ENCODE data around the gene SRSF9. TPM values are rescaled to one million over a fixed set of nuclear protein-coding genes. Genes with fewer than 3 reads are reported as not detected.
A peak's percentile ranks its signal among the peaks of the same experiment; 100 is the strongest.
"Not testable (repeated sequence)": the region's sequence is repeated elsewhere in the genome, so short reads cannot be mapped to it uniquely, and the experiment has no call there.

The SRSF9 gene
- total RNA-seq, 1 experiment from 2014 or later: 231 TPM

DNA sequence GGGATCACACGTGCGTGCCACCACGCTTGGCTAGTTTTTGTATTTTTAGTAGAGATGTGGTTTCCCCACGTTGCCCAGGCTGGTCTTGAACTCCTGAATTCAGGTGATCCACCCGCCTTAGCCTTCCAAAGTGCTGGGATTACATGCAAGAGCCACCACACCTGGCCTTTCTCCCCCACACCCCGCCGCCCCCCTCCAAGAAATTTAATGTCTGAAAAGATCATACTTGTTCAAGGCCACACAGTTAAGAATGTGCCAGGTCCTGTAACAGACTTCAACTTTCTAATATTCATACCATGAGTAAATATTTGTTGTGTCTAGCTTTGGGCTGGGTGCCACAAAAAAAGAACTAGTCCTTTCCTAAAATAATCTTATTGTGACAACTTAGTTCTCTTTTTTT, 14.2 kb downstream of the SRSF9 start:
- Histone ChIP-seq H2AFZ (no peak overlapping the region), H3K27ac (no peak overlapping the region), H3K4me2 (no peak overlapping the region), H3K9me3 (ENCODE audit: insufficient read depth, low read depth) (no peaks in the 10 kb centered on the region), H3K4me1 (replicated peaks; ENCODE audit: insufficient read depth) (no peaks in the 10 kb centered on the region), H3K36me3 (ENCODE audit: low read depth) (peaks cover 17% of the 10 kb centered on the region; the same call in 1 of the 2 replicates), H3F3A (ENCODE audit: insufficient read depth, low read depth) (peaks cover 65% of the 10 kb centered on the region; the same call in 1 of the 2 replicates), H3K79me2 (ENCODE audit: low read depth) (peaks cover 13% of the 10 kb centered on the region), H3K4me3 (no peak overlapping the region), H3K9me2 (ENCODE audit: insufficient read depth) (no peaks in the 10 kb centered on the region), H4K20me1 (ENCODE audit: insufficient read depth) (peaks cover 47% of the 10 kb centered on the region), H3K27me3 (ENCODE audit: insufficient read depth, low read depth) (no peaks in the 10 kb centered on the region)
- ChIA-PET POLR2A (ENCODE audit: unreplicated experiment) (no interaction called here), CTCF (no interaction called here)
- no TSS peak for BruUV-seq (replicated peaks)
- intact Hi-C loops (cut with micrococcal nuclease; ENCODE audit: unreplicated experiment): no loop called here
- DNase-seq: no peak
- TF ChIP-seq, protein P1, sequence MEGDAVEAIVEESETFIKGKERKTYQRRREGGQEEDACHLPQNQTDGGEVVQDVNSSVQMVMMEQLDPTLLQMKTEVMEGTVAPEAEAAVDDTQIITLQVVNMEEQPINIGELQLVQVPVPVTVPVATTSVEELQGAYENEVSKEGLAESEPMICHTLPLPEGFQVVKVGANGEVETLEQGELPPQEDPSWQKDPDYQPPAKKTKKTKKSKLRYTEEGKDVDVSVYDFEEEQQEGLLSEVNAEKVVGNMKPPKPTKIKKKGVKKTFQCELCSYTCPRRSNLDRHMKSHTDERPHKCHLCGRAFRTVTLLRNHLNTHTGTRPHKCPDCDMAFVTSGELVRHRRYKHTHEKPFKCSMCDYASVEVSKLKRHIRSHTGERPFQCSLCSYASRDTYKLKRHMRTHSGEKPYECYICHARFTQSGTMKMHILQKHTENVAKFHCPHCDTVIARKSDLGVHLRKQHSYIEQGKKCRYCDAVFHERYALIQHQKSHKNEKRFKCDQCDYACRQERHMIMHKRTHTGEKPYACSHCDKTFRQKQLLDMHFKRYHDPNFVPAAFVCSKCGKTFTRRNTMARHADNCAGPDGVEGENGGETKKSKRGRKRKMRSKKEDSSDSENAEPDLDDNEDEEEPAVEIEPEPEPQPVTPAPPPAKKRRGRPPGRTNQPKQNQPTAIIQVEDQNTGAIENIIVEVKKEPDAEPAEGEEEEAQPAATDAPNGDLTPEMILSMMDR (conservative IDR thresholded peaks at IDR 0.05): no peak
- TF ChIP-seq EZH2 (IDR thresholded peaks at IDR 0.05; ENCODE audit: low read depth): no peak

DNA sequence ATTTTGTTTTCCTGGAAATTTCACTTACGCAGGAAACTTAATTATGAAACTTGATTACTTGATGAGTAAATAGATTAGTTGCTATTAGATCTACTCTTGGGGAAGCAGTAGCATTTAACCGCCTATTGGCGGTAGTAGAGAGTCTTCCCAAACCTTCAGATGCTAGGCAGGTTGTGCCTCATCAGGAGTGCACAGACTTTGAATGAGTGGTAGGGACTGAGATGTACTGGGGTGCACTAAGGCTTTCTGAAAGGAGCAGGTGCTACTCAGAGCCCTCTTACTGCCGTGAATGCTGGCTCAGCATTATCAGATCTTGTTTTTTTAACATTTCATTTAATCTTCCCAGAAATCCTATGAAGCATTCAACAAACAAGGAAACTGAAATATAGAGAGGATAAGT, 15.6 kb downstream of the SRSF9 start:
- Histone ChIP-seq H2AFZ (no peak overlapping the region), H3K4me1 (replicated peaks; ENCODE audit: insufficient read depth) (no peaks in the 10 kb centered on the region), H3F3A (ENCODE audit: insufficient read depth, low read depth) (peaks cover 64% of the 10 kb centered on the region; the same call in 1 of the 2 replicates), H3K9me3 (ENCODE audit: insufficient read depth, low read depth) (no peaks in the 10 kb centered on the region), H3K27ac (no peak overlapping the region), H3K4me2 (no peak overlapping the region), H3K9me2 (ENCODE audit: insufficient read depth) (no peaks in the 10 kb centered on the region), H3K27me3 (ENCODE audit: insufficient read depth, low read depth) (no peaks in the 10 kb centered on the region), H4K20me1 (ENCODE audit: insufficient read depth) (peaks cover 40% of the 10 kb centered on the region), H3K4me3 (no peak overlapping the region), H3K79me2 (ENCODE audit: low read depth) (peaks cover 22% of the 10 kb centered on the region), H3K36me3 (ENCODE audit: low read depth) (peaks cover 16% of the 10 kb centered on the region; the same call in 1 of the 2 replicates)
- TF ChIP-seq EZH2 (IDR thresholded peaks at IDR 0.05; ENCODE audit: low read depth): no peak
- TF ChIP-seq, protein P1 (conservative IDR thresholded peaks at IDR 0.05): peak; percentile 61
- intact Hi-C loops (cut with micrococcal nuclease; ENCODE audit: unreplicated experiment): no loop called here
- no TSS peak for BruUV-seq (replicated peaks)
- POLR2A ChIA-PET (ENCODE audit: unreplicated experiment): interaction anchor here (0.7 kb wide), 1 partner anchor 76 kb away, joined by 5 read pairs; no protein-coding TSS in a partner anchor
- no peak for DNase-seq
- CTCF ChIA-PET: interaction anchor here (0.5 kb wide), 1 partner anchor 257 kb away, joined by 5 read pairs; no protein-coding TSS in a partner anchor

DNA sequence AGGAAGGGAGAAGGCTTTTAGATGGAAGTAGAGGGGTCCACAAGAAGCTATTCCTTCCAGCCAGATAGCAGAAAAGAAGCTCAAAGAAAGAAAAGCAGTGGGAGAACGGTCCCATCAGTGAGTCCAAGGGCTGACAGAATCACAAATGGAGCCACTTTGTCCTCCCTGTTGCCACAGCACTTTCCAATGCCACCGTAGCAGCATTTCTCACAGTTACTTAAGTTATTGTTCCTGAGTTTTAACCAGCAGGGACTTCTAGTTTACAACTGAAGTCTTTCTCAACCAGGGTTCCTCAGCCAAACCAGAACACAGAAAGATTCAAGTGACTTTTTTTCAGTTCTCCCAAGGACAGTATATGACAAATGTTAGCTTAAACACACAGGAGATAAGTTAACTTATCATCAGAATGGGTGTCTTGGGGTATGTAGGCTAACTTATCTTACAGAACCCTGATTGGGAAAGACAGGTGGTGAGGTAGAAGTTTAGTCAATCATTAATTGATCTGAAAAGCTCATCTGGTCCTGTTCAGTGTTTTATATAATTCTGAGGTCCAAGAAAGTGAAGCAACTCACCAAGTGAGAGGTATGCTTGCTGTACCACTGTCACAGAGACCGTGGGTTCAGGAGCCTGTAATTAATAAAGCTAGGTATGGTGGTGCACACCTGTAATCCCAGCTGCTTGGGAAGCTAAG, 16.3 kb downstream of the SRSF9 start:
- no TSS peak for BruUV-seq (replicated peaks)
- ChIA-PET POLR2A (ENCODE audit: unreplicated experiment) (interaction anchor here (0.6 kb wide), 1 partner anchor 127 kb away, joined by 5 read pairs; no protein-coding TSS in a partner anchor), CTCF (no interaction called here)
- H3K4me1 ChIP-seq (replicated peaks; ENCODE audit: insufficient read depth): no peaks in the 10 kb centered on the region
- intact Hi-C loops (cut with micrococcal nuclease; ENCODE audit: unreplicated experiment): no loop called here
- no peak overlapping the region for H3K4me3 ChIP-seq
- TF ChIP-seq, protein P1 (conservative IDR thresholded peaks at IDR 0.05): no peak
- TF ChIP-seq EZH2 (IDR thresholded peaks at IDR 0.05; ENCODE audit: low read depth): no peak
- no peak for DNase-seq
- H3F3A ChIP-seq (ENCODE audit: insufficient read depth, low read depth): peaks cover 59% of the 10 kb centered on the region; the same call in 1 of the 2 replicates
- peaks cover 29% of the 10 kb centered on the region for H3K79me2 ChIP-seq (ENCODE audit: low read depth)
- peaks cover 10% of the 10 kb centered on the region; the same call in 1 of the 2 replicates for H3K36me3 ChIP-seq (ENCODE audit: low read depth)
- no peak overlapping the region for H3K4me2 ChIP-seq
- no peak overlapping the region for H3K27ac ChIP-seq
- no peaks in the 10 kb centered on the region for H3K9me3 ChIP-seq (ENCODE audit: insufficient read depth, low read depth)
- no peaks in the 10 kb centered on the region for H3K9me2 ChIP-seq (ENCODE audit: insufficient read depth)
- no peaks in the 10 kb centered on the region for H3K27me3 ChIP-seq (ENCODE audit: insufficient read depth, low read depth)
- no peak overlapping the region for H2AFZ ChIP-seq
- peaks cover 33% of the 10 kb centered on the region for H4K20me1 ChIP-seq (ENCODE audit: insufficient read depth)

DNA sequence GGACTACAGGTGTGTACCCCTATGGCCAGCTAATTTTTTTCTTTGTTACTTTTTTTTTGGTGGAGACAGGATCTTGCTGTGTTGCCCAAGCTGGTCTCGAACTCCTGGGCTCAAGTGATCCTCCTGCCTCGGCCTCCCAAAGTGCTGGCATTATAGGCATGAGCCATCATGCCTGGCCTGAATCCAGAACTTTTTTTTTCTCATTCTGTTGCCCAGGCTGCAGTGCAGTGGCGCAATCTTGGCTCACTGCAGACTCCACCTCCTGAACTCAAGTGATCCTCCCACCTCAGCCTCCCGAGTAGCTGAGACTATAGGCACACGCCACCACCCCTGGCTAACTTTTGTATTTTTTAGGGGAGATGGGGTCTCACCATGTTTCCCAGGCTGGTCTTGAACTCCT, 17.0 kb downstream of the SRSF9 start:
- peaks cover 35% of the 10 kb centered on the region for H3K79me2 ChIP-seq (ENCODE audit: low read depth)
- POLR2A ChIA-PET (ENCODE audit: unreplicated experiment): interaction anchor here (0.6 kb wide), 1 partner anchor 899 kb away, joined by 11 read pairs; the partner anchor contains the start of gene ANAPC5

More for the DNA sequence above, 17.0 kb downstream of the SRSF9 start:
- peaks cover 29% of the 10 kb centered on the region for H4K20me1 ChIP-seq (ENCODE audit: insufficient read depth)
- intact Hi-C loops (cut with micrococcal nuclease; ENCODE audit: unreplicated experiment); H3K36me3 ChIP-seq (ENCODE audit: low read depth); H3K9me3 ChIP-seq (ENCODE audit: insufficient read depth, low read depth); H3K4me2 ChIP-seq; H3K27me3 ChIP-seq (ENCODE audit: insufficient read depth, low read depth); DNase-seq; H3K27ac ChIP-seq; CTCF ChIA-PET; H3K4me3 ChIP-seq; BruUV-seq (replicated peaks); H3K9me2 ChIP-seq (ENCODE audit: insufficient read depth); H3K4me1 ChIP-seq (replicated peaks; ENCODE audit: insufficient read depth); H2AFZ ChIP-seq: not testable (repeated sequence)
- H3F3A ChIP-seq (ENCODE audit: insufficient read depth, low read depth): peaks cover 52% of the 10 kb centered on the region; the same call in 1 of the 2 replicates

Measured in PC-9 (cell line).